ENCODE data around the gene PRSS35.
"Not testable (repeated sequence)": the region's sequence is repeated elsewhere in the genome, so short reads cannot be mapped to it uniquely, and the experiment has no call there.

PRSS35 gene

GRCh38 chr6:83511901-83512681 lies at the start of gene PRSS35:
PRSS35 (plus strand) TSS chr6:83512534; CDS start chr6:83523442, 10,908 bp downstream.
- DNase-seq = peak; percentile 2 to 16

GRCh38 chr6:83463886-83464285 lies 48.4 kb upstream of the PRSS35 start:
- DNase-seq = no peak
- TF ChIP-seq POLR2A (IDR thresholded peaks at IDR 0.05; ENCODE audit: low read length) (no peak), GATA1 (IDR thresholded peaks at IDR 0.05; ENCODE audit: low read depth, low read length) (no peak)

More at GRCh38 chr6:83511901-83512681, at the start of gene PRSS35:
- TF ChIP-seq POLR2A (IDR thresholded peaks at IDR 0.05; ENCODE audit: low read length) (no peak), GATA1 (IDR thresholded peaks at IDR 0.05; ENCODE audit: low read depth, low read length) (no peak)

GRCh38 chr6:83464381-83465140 lies 47.8 kb upstream of the PRSS35 start:
- no peak for DNase-seq
- TF ChIP-seq POLR2A (IDR thresholded peaks at IDR 0.05; ENCODE audit: low read length) (no peak), GATA1 (IDR thresholded peaks at IDR 0.05; ENCODE audit: low read depth, low read length) (no peak)

GRCh38 chr6:83466328-83466727 lies 46.0 kb upstream of the PRSS35 start:
- DNase-seq = no peak

GRCh38 chr6:83467620-83468036 lies 44.7 kb upstream of the PRSS35 start:
- TF ChIP-seq POLR2A (IDR thresholded peaks at IDR 0.05; ENCODE audit: low read length) (no peak), GATA1 (IDR thresholded peaks at IDR 0.05; ENCODE audit: low read depth, low read length) (no peak)
- no peak for DNase-seq

More at GRCh38 chr6:83466328-83466727, 46.0 kb upstream of the PRSS35 start:
- TF ChIP-seq POLR2A (IDR thresholded peaks at IDR 0.05; ENCODE audit: low read length) = no peak
- TF ChIP-seq GATA1 (IDR thresholded peaks at IDR 0.05; ENCODE audit: low read depth, low read length) = no peak

- DNase-seq = no peak
Observed at GRCh38 chr6:83470001-83470400, 42.3 kb upstream of the PRSS35 start.

GRCh38 chr6:83470587-83470986 lies 41.7 kb upstream of the PRSS35 start:
- no peak for TF ChIP-seq POLR2A (IDR thresholded peaks at IDR 0.05; ENCODE audit: low read length)
- DNase-seq = no peak

More at GRCh38 chr6:83470001-83470400, 42.3 kb upstream of the PRSS35 start:
- no peak for TF ChIP-seq GATA1 (IDR thresholded peaks at IDR 0.05; ENCODE audit: low read depth, low read length)
- no peak for TF ChIP-seq POLR2A (IDR thresholded peaks at IDR 0.05; ENCODE audit: low read length)

GRCh38 chr6:83472767-83473166 lies 39.6 kb upstream of the PRSS35 start:
- no peak for DNase-seq
- TF ChIP-seq POLR2A (IDR thresholded peaks at IDR 0.05; ENCODE audit: low read length) (no peak), GATA1 (IDR thresholded peaks at IDR 0.05; ENCODE audit: low read depth, low read length) (no peak)

GRCh38 chr6:83474309-83474708 lies 38.0 kb upstream of the PRSS35 start:
- DNase-seq = no peak
- TF ChIP-seq POLR2A (IDR thresholded peaks at IDR 0.05; ENCODE audit: low read length) = no peak
- no peak for TF ChIP-seq GATA1 (IDR thresholded peaks at IDR 0.05; ENCODE audit: low read depth, low read length)

- no peak for TF ChIP-seq POLR2A (IDR thresholded peaks at IDR 0.05; ENCODE audit: low read length)
- no peak for TF ChIP-seq GATA1 (IDR thresholded peaks at IDR 0.05; ENCODE audit: low read depth, low read length)
- no peak for DNase-seq
Observed at GRCh38 chr6:83476971-83477370, 35.4 kb upstream of the PRSS35 start.

- DNase-seq = no peak
- TF ChIP-seq GATA1 (IDR thresholded peaks at IDR 0.05; ENCODE audit: low read depth, low read length) = no peak
- TF ChIP-seq POLR2A (IDR thresholded peaks at IDR 0.05; ENCODE audit: low read length) = no peak
Observed at GRCh38 chr6:83479389-83479788, 32.9 kb upstream of the PRSS35 start.

- DNase-seq = no peak
- TF ChIP-seq GATA1 (IDR thresholded peaks at IDR 0.05; ENCODE audit: low read depth, low read length) (no peak), POLR2A (IDR thresholded peaks at IDR 0.05; ENCODE audit: low read length) (no peak)
Observed at GRCh38 chr6:83480470-83480869, 31.9 kb upstream of the PRSS35 start.

- DNase-seq = not testable (repeated sequence)
Observed at GRCh38 chr6:83481938-83482337, 30.4 kb upstream of the PRSS35 start.

GRCh38 chr6:83488448-83488847 lies 23.9 kb upstream of the PRSS35 start:
- no peak for TF ChIP-seq GATA1 (IDR thresholded peaks at IDR 0.05; ENCODE audit: low read depth, low read length)
- TF ChIP-seq POLR2A (IDR thresholded peaks at IDR 0.05; ENCODE audit: low read length) = no peak
- no peak for DNase-seq

GRCh38 chr6:83488861-83489260 lies 23.5 kb upstream of the PRSS35 start:
- DNase-seq = no peak
- TF ChIP-seq POLR2A (IDR thresholded peaks at IDR 0.05; ENCODE audit: low read length) = no peak
- no peak for TF ChIP-seq GATA1 (IDR thresholded peaks at IDR 0.05; ENCODE audit: low read depth, low read length)

All from erythroblast (primary cell).